HepG2 (cell line): ENCODE data around the gene RERG. TPM values are rescaled to one million over a fixed set of nuclear protein-coding genes. Genes with fewer than 3 reads are reported as not detected.

Experiments
- ATAC-seq: fragments of 200-7000 bp; cut with Tn5 transposase; 3 replicates; pipeline ENCODE4 v1.9.1; 2020; ENCODE audit warnings: mild to moderate bottlenecking, moderate library complexity
- BruUV-seq: library from RNA; stranded (reverse); fragments of 400-500 nt; replicated peaks from 2 replicates; lab custom pipeline; 2021; lab: Mats Ljungman, UMichigan
- CTCF ChIA-PET: fragments of 300-600 bp; formaldehyde crosslinking; extraction: SDS; loops from one replicate; lab custom pipeline; 2021; ENCODE audit warnings: low total read pairs, inconsistent platforms, low intra/inter-chr PET ratio; lab: Yijun Ruan, JAX
- POLR2A ChIA-PET: fragments of 350-600 bp; sonication (Branson Sonifier 250); formaldehyde crosslinking; loops from one replicate; lab custom pipeline; 2020; ENCODE audit warnings: antibody characterized with exemption, inconsistent platforms; lab: Yijun Ruan, JAX
- DNase-seq: peaks from one replicate; pipeline ENCODE4 v3.0.0-alpha.2; 2015; ENCODE audit warnings: low spot score
- FAIRE-seq: peaks from 3 replicates; lab custom pipeline; 2011; peaks lifted over from hg19 to GRCh38; lab: Jason Lieb, UNC
- H2AFZ ChIP-seq: one replicate; pipeline ENCODE4 v1.6.1; 2011; ENCODE audit warnings: low read length, inconsistent platforms
- H3K27ac ChIP-seq: fragments of 300-600 bp; 3 replicates; pipeline ENCODE4 v1.8.0; 2011; ENCODE audit warnings: mixed run types, mild to moderate bottlenecking, mixed read lengths, low read length, inconsistent platforms; ENCODE audit not compliant: insufficient read depth; ENCODE audit errors: extremely low read length
- H3K27me3 ChIP-seq, 2 experiments: fragments of 200-600 bp in 1 of 2; 2 replicates in 1 of 2; 3 replicates in 1 of 2; pipeline versions ENCODE4 v1.6.0 to v1.8.0; 2011; ENCODE audit warnings: low read length in 2 of 2, mild to moderate bottlenecking in 2 of 2, moderate library complexity in 2 of 2, inconsistent platforms in 1 of 2; ENCODE audit not compliant: insufficient read depth in 2 of 2, control insufficient read depth in 1 of 2
- H3K36me3 ChIP-seq, 2 experiments: fragments of 200-600 bp in 1 of 2; replicated peaks in 1 of 2; 2 replicates in 1 of 2; 3 replicates in 1 of 2; pipeline versions ENCODE4 v1.5.1 to v1.8.0; 2011; ENCODE audit warnings: low read length in 2 of 2, inconsistent platforms in 1 of 2; ENCODE audit not compliant: insufficient read depth in 2 of 2, control insufficient read depth in 1 of 2
- H3K4me1 ChIP-seq: 2 replicates; pipeline ENCODE4 v1.5.1; 2012; ENCODE audit warnings: low read length, inconsistent platforms; ENCODE audit not compliant: insufficient read depth
- H3K4me2 ChIP-seq: 2 replicates; pipeline ENCODE4 v1.6.0; 2011; ENCODE audit warnings: low read depth, low read length, inconsistent platforms
- H3K4me3 ChIP-seq, 3 experiments: fragments of 200-600 bp in 1 of 3; sonication (generic), shearing (Covaris generic) in 1 of 3; replicated peaks in 1 of 3; 2 replicates each; pipeline ENCODE4 v1.5.1; 2011 to 2016; ENCODE audit warnings: low read length in 3 of 3, inconsistent platforms in 2 of 3, low read depth in 2 of 3, mild to moderate bottlenecking in 2 of 3, control low read depth in 1 of 3, mixed read lengths in 1 of 3; ENCODE audit not compliant: insufficient read depth in 1 of 3
- H3K79me2 ChIP-seq: one replicate; pipeline ENCODE4 v1.6.1; 2011; ENCODE audit warnings: low read length, inconsistent platforms; ENCODE audit not compliant: insufficient read depth
- H3K9ac ChIP-seq: 2 replicates; pipeline ENCODE4 v1.6.0; 2011; ENCODE audit warnings: mild to moderate bottlenecking, low read depth, low read length, inconsistent platforms; ENCODE audit not compliant: insufficient read depth
- H3K9me3 ChIP-seq: 2 replicates; pipeline ENCODE4 v1.5.1; 2012; ENCODE audit warnings: mild to moderate bottlenecking, low read length
- H4K20me1 ChIP-seq: 2 replicates; pipeline ENCODE4 v1.6.0; 2011; ENCODE audit warnings: inconsistent platforms, mild to moderate bottlenecking, low read length, moderate library complexity; ENCODE audit not compliant: insufficient read depth
- AHR ChIP-seq: IDR thresholded peaks from 2 replicates; pipeline ENCODE4 v1.6.1; 2018; ENCODE audit warnings: missing genetic modification reagents, missing compliant biosample characterization
- ATF7 ChIP-seq, 2 experiments: fragments of 450-650 bp in 1 of 2; sonication (generic) in 1 of 2; formaldehyde crosslinking in 1 of 2; IDR thresholded peaks; 2 replicates each; pipeline versions ENCODE4 v1.4.0 to v1.6.1; 2016 to 2020; ENCODE audit warnings: antibody characterized with exemption in 1 of 2, mild to moderate bottlenecking in 1 of 2, missing genetic modification reagents in 1 of 2
- ETV5 ChIP-seq: IDR thresholded peaks from 2 replicates; pipeline ENCODE4 v1.6.1; 2018; ENCODE audit warnings: missing biosample characterization, missing genetic modification reagents, inconsistent platforms, borderline replicate concordance
- HHEX ChIP-seq: IDR thresholded peaks from 2 replicates; pipeline ENCODE4 v1.6.1; 2016; ENCODE audit warnings: control low read depth
- ISL2 ChIP-seq: sonication (generic); formaldehyde crosslinking; IDR thresholded peaks from 2 replicates; pipeline ENCODE4 v1.5.0; 2020; ENCODE audit warnings: missing genetic modification reagents
- KLF12 ChIP-seq: sonication (generic); formaldehyde crosslinking; IDR thresholded peaks from 2 replicates; pipeline ENCODE4 v1.4.0; 2020; ENCODE audit warnings: missing genetic modification reagents, borderline replicate concordance
- KMT2A ChIP-seq: sonication (generic); formaldehyde crosslinking; IDR thresholded peaks from 2 replicates; pipeline ENCODE4 v1.4.0; 2020; ENCODE audit warnings: missing genetic modification reagents
- NR2F1 ChIP-seq, 2 experiments: fragments of 450-650 bp in 1 of 2; formaldehyde crosslinking in 1 of 2; IDR thresholded peaks; 2 replicates each; pipeline versions ENCODE4 v1.5.0 to v1.6.1; 2016 to 2020; ENCODE audit warnings: mild to moderate bottlenecking in 1 of 2, missing compliant biosample characterization in 1 of 2, missing genetic modification reagents in 1 of 2, moderate library complexity in 1 of 2
- ZBTB7A ChIP-seq: sonication (generic); formaldehyde crosslinking; IDR thresholded peaks from 2 replicates; pipeline ENCODE4 v1.8.0; 2022; ENCODE audit warnings: mild to moderate bottlenecking, missing genetic modification reagents
- ZNF20 ChIP-seq: sonication (generic); formaldehyde crosslinking; IDR thresholded peaks from 2 replicates; pipeline ENCODE4 v1.4.0; 2020; ENCODE audit warnings: mild to moderate bottlenecking, moderate library complexity, missing genetic modification reagents
- ZNF3 ChIP-seq: IDR thresholded peaks from 2 replicates; pipeline ENCODE4 v1.7.0; 2017; ENCODE audit warnings: inconsistent platforms
- WGBS: methylation state at CpG from one replicate; pipeline ENCODE4 v1.1.6; 2017; ENCODE audit warnings: low lambda C conversion rate; 5-methylcytosine and 5-hydroxymethylcytosine counted together
- in situ Hi-C: cut with HindIII; loops from 2 replicates; pipeline ENCODE4 v1.10.0; 2017; ENCODE audit warnings: low pct_unique_long_range_greater_than_20kb; ENCODE audit not compliant: extremely low pct_ligation_motif_present
- intact Hi-C: fragments of 100-400 bp; cut with micrococcal nuclease; formaldehyde crosslinking; loops from one replicate; pipeline ENCODE4 v1.10.0; 2022; ENCODE audit not compliant: unreplicated experiment
- polyA plus RNA-seq, 8 experiments: library from polyadenylated mRNA; depleted of rRNA in 3 of 8; stranded (reverse) in 7 of 8; unstranded in 1 of 8; fragments of >200 nt; fragmentation: Illumina TruSeq in 4 of 8; extraction: Trizol in 4 of 8; gene quantifications; 2 replicates each; pipeline versions ENCODE4 v1.2.1 to v1.2.3, GENCODE V29; 2011 to 2016; ENCODE audit warnings: low read depth in 4 of 8, missing spikeins in 1 of 8, mixed read lengths in 1 of 8; ENCODE audit not compliant: insufficient read depth in 1 of 8
- total RNA-seq, 5 experiments: library from RNA; depleted of rRNA; stranded (reverse); fragments of >200 nt; fragmentation: Illumina TruSeq; extraction: Trizol; gene quantifications; 2 replicates each; pipeline ENCODE4 v1.2.3, GENCODE V29; 2016; ENCODE audit warnings: low read depth in 1 of 5
- TF ChIP-seq, protein P1 (sequence below): sonication (generic); formaldehyde crosslinking; IDR thresholded peaks from 2 replicates; pipeline ENCODE4 v1.8.0; 2022; ENCODE audit warnings: missing genetic modification reagents, low read depth, mild to moderate bottlenecking, borderline replicate concordance
- TF ChIP-seq, protein P2 (sequence below): sonication (generic); formaldehyde crosslinking; IDR thresholded peaks from 2 replicates; pipeline ENCODE4 v1.5.1; 2020; ENCODE audit warnings: missing genetic modification reagents, mild to moderate bottlenecking, borderline replicate concordance
- TF ChIP-seq, protein P3 (sequence below): sonication (generic); formaldehyde crosslinking; IDR thresholded peaks from 2 replicates; pipeline ENCODE4 v1.4.0; 2020; ENCODE audit warnings: missing genetic modification reagents, borderline replicate concordance
- TF ChIP-seq, protein P4 (sequence below): sonication (generic); formaldehyde crosslinking; IDR thresholded peaks from 2 replicates; pipeline ENCODE4 v1.4.0; 2020; ENCODE audit warnings: missing genetic modification reagents
- TF ChIP-seq, protein P5 (sequence below): sonication (generic); formaldehyde crosslinking; IDR thresholded peaks from 2 replicates; pipeline ENCODE4 v1.8.1; 2023; ENCODE audit warnings: mild to moderate bottlenecking, inconsistent platforms, moderate library complexity, missing genetic modification reagents, borderline replicate concordance
- TF ChIP-seq, protein P6 (sequence below): IDR thresholded peaks from 2 replicates; pipeline ENCODE4 v1.6.1; 2016; ENCODE audit warnings: missing compliant biosample characterization, missing genetic modification reagents, borderline replicate concordance

Gene RERG
- total and polyA plus RNA-seq, 2 of the 13 experiments (the other 11 are each of a cell fraction or from before 2014, with no cell fraction given), result not detected

DNA sequence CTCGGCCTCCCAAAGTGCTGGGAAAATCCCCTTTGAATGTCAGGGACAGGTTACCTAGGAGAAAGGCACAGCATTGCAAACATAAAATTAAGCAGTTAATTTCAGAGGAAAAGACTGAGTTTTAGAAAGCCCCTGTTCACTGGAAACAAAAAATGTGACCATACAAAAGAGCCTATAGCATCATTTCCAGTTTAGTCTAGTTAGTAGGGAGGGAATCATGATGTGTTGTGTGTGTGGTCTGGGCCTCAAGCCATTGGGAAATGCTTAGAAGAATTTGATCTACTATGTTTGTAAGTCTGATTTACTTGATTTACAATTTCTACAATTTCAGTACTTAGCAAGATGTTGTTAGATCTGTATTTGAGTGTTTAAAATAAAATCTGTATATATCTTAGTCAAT, 47.1 kb upstream of the RERG start:
- no peak overlapping the region for H3K27ac ChIP-seq
- no peaks in the 10 kb centered on the region for H4K20me1 ChIP-seq
- H3K4me2 ChIP-seq, result no peak overlapping the region
- CTCF ChIA-PET, result interaction anchor here (1.1 to 1.9 kb wide), 3 partner anchors 41 to 544 kb away, joined by 4 to 11 read pairs (median 8); no protein-coding TSS in a partner anchor
- POLR2A ChIA-PET, result no interaction called here
- no peak overlapping the region for H3K4me3 ChIP-seq
- in situ Hi-C loops, result no loop called here
- H3K79me2 ChIP-seq, result no peaks in the 10 kb centered on the region
- WGBS, result 22% methylated on average over 1 of the region's 1 CpG
- H3K9me3 ChIP-seq, result no peaks in the 10 kb centered on the region
- H3K36me3 ChIP-seq, result no peaks in the 10 kb centered on the region
- BruUV-seq, result no TSS peak
- H2AFZ ChIP-seq, result no peak overlapping the region
- no peak for DNase-seq
- no peak for FAIRE-seq
- intact Hi-C loops, result loop anchor here (2.0 kb wide), 1 partner anchor 118 kb away; no protein-coding TSS in a partner anchor
- H3K27me3 ChIP-seq, result no peaks in the 10 kb centered on the region; a peak in 1 of 5 replicates
- no peak for ATAC-seq
- no peak overlapping the region for H3K9ac ChIP-seq
- H3K4me1 ChIP-seq, result no peaks in the 10 kb centered on the region
- TF ChIP-seq ZNF20 (CRISPR knock-in tag), result no peak
- no peak for TF ChIP-seq AHR (CRISPR knock-in tag)
- TF ChIP-seq, protein P1, sequence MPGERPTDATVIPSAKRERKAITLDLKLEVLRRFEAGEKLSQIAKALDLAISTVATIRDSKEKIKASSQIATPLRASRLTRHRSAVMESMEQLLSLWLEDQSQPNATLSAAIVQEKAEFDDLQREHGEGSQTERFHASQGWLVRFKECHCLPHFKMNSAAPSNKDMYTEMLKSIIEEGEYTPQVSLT (CRISPR knock-in tag), result no peak
- TF ChIP-seq, protein P2, sequence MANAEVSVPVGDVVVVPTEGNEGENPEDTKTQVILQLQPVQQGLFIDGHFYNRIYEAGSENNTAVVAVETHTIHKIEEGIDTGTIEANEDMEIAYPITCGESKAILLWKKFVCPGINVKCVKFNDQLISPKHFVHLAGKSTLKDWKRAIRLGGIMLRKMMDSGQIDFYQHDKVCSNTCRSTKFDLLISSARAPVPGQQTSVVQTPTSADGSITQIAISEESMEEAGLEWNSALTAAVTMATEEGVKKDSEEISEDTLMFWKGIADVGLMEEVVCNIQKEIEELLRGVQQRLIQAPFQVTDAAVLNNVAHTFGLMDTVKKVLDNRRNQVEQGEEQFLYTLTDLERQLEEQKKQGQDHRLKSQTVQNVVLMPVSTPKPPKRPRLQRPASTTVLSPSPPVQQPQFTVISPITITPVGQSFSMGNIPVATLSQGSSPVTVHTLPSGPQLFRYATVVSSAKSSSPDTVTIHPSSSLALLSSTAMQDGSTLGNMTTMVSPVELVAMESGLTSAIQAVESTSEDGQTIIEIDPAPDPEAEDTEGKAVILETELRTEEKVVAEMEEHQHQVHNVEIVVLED (CRISPR knock-in tag), result no peak
- TF ChIP-seq, protein P3, sequence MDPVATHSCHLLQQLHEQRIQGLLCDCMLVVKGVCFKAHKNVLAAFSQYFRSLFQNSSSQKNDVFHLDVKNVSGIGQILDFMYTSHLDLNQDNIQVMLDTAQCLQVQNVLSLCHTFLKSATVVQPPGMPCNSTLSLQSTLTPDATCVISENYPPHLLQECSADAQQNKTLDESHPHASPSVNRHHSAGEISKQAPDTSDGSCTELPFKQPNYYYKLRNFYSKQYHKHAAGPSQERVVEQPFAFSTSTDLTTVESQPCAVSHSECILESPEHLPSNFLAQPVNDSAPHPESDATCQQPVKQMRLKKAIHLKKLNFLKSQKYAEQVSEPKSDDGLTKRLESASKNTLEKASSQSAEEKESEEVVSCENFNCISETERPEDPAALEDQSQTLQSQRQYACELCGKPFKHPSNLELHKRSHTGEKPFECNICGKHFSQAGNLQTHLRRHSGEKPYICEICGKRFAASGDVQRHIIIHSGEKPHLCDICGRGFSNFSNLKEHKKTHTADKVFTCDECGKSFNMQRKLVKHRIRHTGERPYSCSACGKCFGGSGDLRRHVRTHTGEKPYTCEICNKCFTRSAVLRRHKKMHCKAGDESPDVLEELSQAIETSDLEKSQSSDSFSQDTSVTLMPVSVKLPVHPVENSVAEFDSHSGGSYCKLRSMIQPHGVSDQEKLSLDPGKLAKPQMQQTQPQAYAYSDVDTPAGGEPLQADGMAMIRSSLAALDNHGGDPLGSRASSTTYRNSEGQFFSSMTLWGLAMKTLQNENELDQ (CRISPR knock-in tag), result no peak
- TF ChIP-seq HHEX (CRISPR knock-in tag), result no peak
- TF ChIP-seq KMT2A, result no peak
- TF ChIP-seq ATF7 (IDR thresholded peaks at IDR 0.05), result no peak
- no peak for TF ChIP-seq ATF7 (CRISPR knock-in tag; IDR thresholded peaks at IDR 0.05)
- TF ChIP-seq ZNF3 (CRISPR knock-in tag), result no peak
- no peak for TF ChIP-seq ISL2 (CRISPR knock-in tag)
- no peak for TF ChIP-seq ZBTB7A (CRISPR knock-in tag)
- no peak for TF ChIP-seq NR2F1 (CRISPR knock-in tag; IDR thresholded peaks at IDR 0.05)
- no peak for TF ChIP-seq KLF12 (CRISPR knock-in tag)
- TF ChIP-seq, protein P4, sequence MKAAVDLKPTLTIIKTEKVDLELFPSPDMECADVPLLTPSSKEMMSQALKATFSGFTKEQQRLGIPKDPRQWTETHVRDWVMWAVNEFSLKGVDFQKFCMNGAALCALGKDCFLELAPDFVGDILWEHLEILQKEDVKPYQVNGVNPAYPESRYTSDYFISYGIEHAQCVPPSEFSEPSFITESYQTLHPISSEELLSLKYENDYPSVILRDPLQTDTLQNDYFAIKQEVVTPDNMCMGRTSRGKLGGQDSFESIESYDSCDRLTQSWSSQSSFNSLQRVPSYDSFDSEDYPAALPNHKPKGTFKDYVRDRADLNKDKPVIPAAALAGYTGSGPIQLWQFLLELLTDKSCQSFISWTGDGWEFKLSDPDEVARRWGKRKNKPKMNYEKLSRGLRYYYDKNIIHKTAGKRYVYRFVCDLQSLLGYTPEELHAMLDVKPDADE (CRISPR knock-in tag), result no peak
- no peak for TF ChIP-seq ETV5
- TF ChIP-seq, protein P5, sequence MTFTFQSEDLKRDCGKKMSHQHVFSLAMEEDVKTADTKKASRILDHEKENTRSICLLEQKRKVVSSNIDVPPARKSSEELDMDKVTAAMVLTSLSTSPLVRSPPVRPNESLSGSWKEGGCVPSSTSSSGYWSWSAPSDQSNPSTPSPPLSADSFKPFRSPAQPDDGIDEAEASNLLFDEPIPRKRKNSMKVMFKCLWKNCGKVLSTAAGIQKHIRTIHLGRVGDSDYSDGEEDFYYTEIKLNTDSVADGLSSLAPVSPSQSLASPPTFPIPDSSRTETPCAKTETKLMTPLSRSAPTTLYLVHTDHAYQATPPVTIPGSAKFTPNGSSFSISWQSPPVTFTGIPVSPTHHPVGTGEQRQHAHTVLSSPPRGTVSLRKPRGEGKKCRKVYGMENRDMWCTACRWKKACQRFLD (CRISPR knock-in tag), result no peak
- TF ChIP-seq, protein P6, sequence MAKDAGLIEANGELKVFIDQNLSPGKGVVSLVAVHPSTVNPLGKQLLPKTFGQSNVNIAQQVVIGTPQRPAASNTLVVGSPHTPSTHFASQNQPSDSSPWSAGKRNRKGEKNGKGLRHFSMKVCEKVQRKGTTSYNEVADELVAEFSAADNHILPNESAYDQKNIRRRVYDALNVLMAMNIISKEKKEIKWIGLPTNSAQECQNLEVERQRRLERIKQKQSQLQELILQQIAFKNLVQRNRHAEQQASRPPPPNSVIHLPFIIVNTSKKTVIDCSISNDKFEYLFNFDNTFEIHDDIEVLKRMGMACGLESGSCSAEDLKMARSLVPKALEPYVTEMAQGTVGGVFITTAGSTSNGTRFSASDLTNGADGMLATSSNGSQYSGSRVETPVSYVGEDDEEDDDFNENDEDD, result no peak
